MG63 (cell line): ENCODE data around the gene RARG. TPM values are rescaled to one million over a fixed set of nuclear protein-coding genes. Genes with fewer than 3 reads are reported as not detected.
"Not testable (repeated sequence)": the region's sequence is repeated elsewhere in the genome, so short reads cannot be mapped to it uniquely, and the experiment has no call there.

Experiments
- DNase-seq: peaks from one replicate; pipeline ENCODE4 v3.0.0-alpha.2; 2020
- H3K27me3 ChIP-seq: fragments of 250-450 bp; sonication (Bioruptor Pico); 2 replicates; pipeline ENCODE4 v1.5.1; 2020; ENCODE audit warnings: mild to moderate bottlenecking, moderate library complexity
- H3K36me3 ChIP-seq: fragments of 250-450 bp; sonication (Bioruptor Pico); 2 replicates; pipeline ENCODE4 v1.5.1; 2020; ENCODE audit warnings: mild to moderate bottlenecking, moderate library complexity
- H3K4me3 ChIP-seq: fragments of 250-450 bp; sonication (Bioruptor Pico); 2 replicates; pipeline ENCODE4 v1.5.1; 2020; ENCODE audit warnings: mild to moderate bottlenecking, moderate library complexity
- H3K9me3 ChIP-seq: fragments of 250-450 bp; sonication (Bioruptor Pico); 2 replicates; pipeline ENCODE4 v1.5.1; 2020; ENCODE audit warnings: mild to moderate bottlenecking, moderate library complexity
- total RNA-seq: library from RNA; depleted of rRNA; stranded (reverse); fragments of >200 nt; shearing (Covaris generic); gene quantifications from 2 replicates; pipeline ENCODE4 v1.2.3, GENCODE V29; 2014; ENCODE audit warnings: low replicate concordance

RARG gene
- total RNA-seq, 1 experiment from 2014 or later, result 40.7 TPM

- DNase-seq, result no peak
- Histone ChIP-seq H3K36me3 (peaks cover 25% of the 10 kb centered on the region), H3K4me3 (no peak overlapping the region), H3K9me3 (no peaks in the 10 kb centered on the region), H3K27me3 (no peaks in the 10 kb centered on the region)
These were observed 40.7 kb downstream of the RARG start for GRCh38 chr12:53191096-53191884.

DNA sequence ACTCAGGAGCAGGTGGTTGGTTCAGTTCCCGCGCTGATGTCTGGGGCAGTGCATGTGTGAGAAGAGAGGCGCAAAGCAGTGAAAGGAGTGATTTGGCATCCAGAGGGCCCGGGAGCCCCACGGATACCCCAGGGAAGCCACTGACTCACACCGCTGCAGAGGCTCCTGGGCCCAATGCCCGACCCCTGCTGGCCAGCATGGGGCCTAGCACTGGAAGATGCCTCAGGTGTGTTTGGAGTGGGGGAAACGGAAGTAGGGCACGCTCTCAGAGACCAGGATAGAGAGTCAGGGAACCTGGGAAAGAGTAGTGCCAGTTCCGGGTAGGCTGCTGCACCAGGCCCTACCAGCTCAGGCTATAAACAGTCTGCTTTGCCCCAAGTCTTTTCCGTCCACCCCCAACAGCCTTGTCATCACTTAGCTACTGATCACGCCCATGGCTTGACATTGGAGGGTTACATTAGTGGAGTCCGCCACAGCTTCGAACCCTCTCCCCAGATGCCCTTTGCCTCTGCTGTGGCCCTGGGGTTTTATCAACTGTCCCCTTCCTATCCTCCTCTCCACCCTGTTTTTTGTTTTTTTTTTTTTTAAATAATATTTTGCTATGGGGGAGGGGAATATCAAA, 41.8 kb downstream of the RARG start:
- Histone ChIP-seq H3K36me3 (peaks cover 36% of the 10 kb centered on the region), H3K4me3 (no peak overlapping the region), H3K27me3 (no peaks in the 10 kb centered on the region), H3K9me3 (no peaks in the 10 kb centered on the region)
- DNase-seq, result peak; percentile 70

- Histone ChIP-seq H3K36me3 (peaks cover 63% of the 10 kb centered on the region), H3K9me3 (no peaks in the 10 kb centered on the region), H3K4me3 (no peak overlapping the region), H3K27me3 (no peaks in the 10 kb centered on the region)
- no peak for DNase-seq
These were observed 44.7 kb downstream of the RARG start for GRCh38 chr12:53187145-53187899.

DNA sequence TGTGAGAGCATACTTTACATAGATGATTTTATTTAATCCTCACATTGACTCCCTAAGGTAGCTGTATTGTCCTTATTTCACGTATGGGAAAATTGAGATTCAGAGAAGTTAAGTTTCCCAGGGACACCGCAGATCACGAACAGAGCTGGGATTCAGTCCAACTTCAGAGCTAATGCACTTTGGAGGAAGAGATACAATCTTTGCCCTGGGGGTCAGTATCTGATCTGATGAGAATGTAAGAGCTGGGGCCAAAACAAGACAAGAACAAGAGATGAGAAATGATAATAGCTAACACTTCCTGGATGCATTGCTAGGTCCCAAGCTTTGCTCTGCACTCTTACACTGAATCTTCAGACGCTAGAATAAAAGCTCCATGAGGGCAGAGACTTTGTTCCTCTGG, 45.3 kb downstream of the RARG start:
- H3K9me3 ChIP-seq, result no peaks in the 10 kb centered on the region
- H3K36me3 ChIP-seq, result peaks cover 69% of the 10 kb centered on the region
- no peak overlapping the region for H3K4me3 ChIP-seq
- DNase-seq, result no peak
- H3K27me3 ChIP-seq, result no peaks in the 10 kb centered on the region

DNA sequence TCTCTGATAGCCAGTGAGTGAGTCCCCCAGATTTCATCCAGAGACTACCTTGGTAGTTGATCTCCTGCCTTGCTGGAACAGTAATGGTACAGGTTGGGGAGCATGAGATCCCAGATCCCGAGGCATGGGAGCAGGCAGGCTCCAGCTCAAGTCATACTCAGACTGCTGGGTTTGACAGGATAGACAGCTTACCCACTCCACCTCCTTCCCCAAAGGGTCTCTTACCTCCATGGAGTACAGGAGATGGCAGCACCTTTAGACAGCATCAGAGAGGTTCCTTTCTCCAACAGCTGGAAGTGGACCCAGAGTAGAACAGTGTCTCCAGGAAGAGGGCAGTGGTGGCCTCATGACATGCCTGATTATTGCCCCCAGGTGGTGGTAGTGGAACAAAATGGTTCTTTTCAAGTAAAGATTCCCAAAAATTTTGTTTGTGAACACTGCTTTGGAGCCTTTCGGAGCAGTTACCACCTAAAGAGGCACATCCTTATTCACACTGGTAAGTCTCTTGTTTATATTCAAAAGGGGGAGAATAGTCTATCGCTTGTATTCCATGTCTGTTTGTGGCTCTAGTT, 46.3 kb downstream of the RARG start:
- DNase-seq, result no peak
- no peaks in the 10 kb centered on the region for H3K9me3 ChIP-seq
- H3K36me3 ChIP-seq, result peaks cover 71% of the 10 kb centered on the region

DNA sequence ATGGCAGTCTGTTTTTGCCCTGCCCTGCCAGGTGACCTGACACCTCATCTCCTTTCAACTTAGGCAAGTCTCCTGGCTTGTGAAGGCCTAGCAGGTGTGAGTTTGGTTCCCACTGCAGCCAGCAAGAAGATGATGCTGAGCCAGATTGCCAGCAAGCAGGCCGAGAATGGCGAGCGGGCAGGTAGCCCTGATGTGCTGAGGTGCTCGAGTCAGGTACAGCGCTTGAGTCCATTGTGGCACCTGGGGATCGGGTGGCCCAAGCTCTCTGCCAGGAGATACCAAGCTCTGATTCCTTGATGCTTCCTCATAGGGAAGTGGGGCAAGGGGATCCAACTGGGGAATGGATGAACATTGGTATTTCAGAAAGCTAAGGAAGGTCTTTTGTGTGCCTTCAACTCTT, 47.2 kb downstream of the RARG start:
- H3K36me3 ChIP-seq, result peaks cover 71% of the 10 kb centered on the region
- no peaks in the 10 kb centered on the region for H3K9me3 ChIP-seq
- no peak overlapping the region for H3K4me3 ChIP-seq
- H3K27me3 ChIP-seq, result no peaks in the 10 kb centered on the region
- no peak for DNase-seq

More for the DNA sequence above, 46.3 kb downstream of the RARG start:
- no peak overlapping the region for H3K4me3 ChIP-seq
- no peaks in the 10 kb centered on the region for H3K27me3 ChIP-seq

- no peaks in the 10 kb centered on the region for H3K9me3 ChIP-seq
- H3K27me3 ChIP-seq, result no peaks in the 10 kb centered on the region
- DNase-seq, result no peak
- H3K4me3 ChIP-seq, result no peak overlapping the region
- peaks cover 65% of the 10 kb centered on the region for H3K36me3 ChIP-seq
These were observed 49.1 kb downstream of the RARG start for GRCh38 chr12:53182903-53183302.

DNA sequence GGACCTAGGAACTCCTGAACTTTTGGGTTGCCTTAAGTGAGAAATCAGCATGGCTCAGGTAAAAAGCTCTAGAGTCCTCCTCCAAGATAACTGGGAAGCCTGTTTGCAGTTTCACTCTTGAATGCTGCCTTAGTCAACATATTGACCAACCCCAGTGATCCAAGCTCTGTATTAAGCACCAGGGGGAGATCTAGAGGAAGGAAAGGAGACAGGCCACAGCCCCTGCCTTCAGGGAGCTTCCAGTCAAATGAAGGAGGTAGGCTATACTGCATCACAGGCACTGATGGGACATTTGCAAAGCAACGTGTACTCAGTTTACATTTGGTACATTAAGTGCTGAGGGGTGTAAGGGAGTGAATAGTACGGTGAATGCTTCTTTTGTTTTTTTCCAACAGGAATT, 50.1 kb downstream of the RARG start:
- DNase-seq, result no peak
- peak overlapping the region; percentile 96 for H3K4me3 ChIP-seq
- no peaks in the 10 kb centered on the region for H3K9me3 ChIP-seq
- peaks cover 55% of the 10 kb centered on the region for H3K36me3 ChIP-seq
- H3K27me3 ChIP-seq, result no peaks in the 10 kb centered on the region

DNA sequence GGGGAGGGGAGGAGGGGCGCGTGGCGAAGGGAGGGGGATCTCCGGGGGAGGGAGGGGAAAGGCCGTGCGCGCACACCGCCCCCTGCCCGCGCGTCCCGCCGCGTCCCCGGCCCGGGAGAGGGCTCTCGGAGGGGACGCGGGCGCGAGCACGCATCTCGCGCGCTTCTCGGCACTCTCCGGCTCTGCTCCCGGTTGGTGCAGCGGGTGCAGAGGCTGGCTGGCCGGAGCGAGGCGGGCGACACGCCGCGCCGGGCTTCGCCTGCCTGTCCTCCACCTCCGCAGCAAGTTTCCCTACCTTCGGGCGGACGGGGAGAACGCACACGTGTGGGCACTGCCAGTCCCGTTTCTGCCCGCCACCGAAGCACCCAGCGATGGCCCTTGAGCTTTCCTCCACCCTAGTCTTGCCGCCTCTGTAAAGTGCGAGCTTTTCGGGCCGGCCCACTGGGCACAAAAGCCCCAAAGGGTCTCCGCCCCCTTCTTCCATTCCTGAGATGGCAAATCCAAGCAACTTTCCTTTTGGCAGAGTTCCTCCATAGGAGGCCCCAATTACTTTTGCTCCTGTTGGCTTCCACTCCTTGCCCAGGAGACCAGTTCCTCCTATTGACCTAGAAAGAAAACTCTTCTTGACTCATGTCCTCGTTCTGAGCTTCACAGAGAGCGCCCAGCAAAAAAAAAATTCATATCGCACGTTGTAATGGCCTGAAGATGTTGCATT, 50.9 kb downstream of the RARG start:
- Histone ChIP-seq H3K27me3 (no peaks in the 10 kb centered on the region), H3K36me3 (peaks cover 46% of the 10 kb centered on the region), H3K4me3 (peak overlapping the region; percentile 96), H3K9me3 (no peaks in the 10 kb centered on the region)
- peak; percentile 84 for DNase-seq

DNA sequence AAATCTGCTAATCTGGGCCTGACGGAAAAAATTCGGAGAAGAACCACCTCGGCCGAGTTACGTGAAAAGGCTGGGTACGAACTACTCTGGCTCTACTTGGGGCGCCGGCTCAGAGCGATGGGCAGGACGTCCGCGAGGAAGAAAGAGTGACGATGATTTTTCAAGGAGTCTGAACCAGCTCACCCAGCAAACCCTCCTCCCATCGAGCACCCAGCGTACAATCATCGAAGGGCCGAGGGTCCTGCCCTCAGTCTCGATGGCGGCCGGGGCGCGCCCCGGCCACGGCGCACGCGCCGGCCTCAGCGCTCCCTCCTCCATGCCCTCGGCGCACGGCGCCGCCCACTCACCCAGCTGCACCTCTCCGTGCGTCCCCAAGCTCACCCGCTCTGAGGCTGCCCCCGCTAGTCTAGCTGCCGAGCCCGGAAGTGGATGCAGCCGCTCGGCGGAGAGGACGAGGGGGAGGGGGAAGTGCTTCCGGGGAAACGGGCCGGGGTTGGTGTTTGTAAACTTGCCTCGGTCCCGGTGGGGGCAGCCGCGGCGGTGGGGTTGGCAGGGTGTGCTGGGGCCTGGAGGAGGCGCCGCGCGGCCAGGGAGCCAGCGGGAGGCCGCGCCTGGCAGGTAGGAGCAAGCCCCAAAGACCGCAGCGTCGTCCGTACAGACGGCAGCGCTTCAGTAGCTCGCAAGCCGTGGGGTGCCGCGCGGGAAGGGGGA, 51.6 kb downstream of the RARG start, which contains the start of the genes CSAD and ZNF740:
Gene CSAD (minus strand): TSS at position 706 of the 711 bp plus-strand sequence. CDS start 7,455 bp downstream, outside the sequence.
Gene ZNF740 (plus strand): TSS at position 503 of the 711 bp plus-strand sequence. CDS start 1,262 bp downstream, outside the sequence.
- H3K27me3 ChIP-seq, result no peaks in the 10 kb centered on the region
- peak; percentile 99 for DNase-seq
- no peaks in the 10 kb centered on the region for H3K9me3 ChIP-seq
- H3K36me3 ChIP-seq, result peaks cover 39% of the 10 kb centered on the region
- H3K4me3 ChIP-seq, result peak within 1 kb of the TSS; percentile 96

- no peak for DNase-seq
- Histone ChIP-seq H3K4me3 (peak overlapping the region; percentile 96), H3K27me3 (no peaks in the 10 kb centered on the region), H3K9me3 (no peaks in the 10 kb centered on the region), H3K36me3 (peaks cover 33% of the 10 kb centered on the region)
These were observed 52.3 kb downstream of the RARG start for GRCh38 chr12:53179687-53180219.

- not testable (repeated sequence) for H3K27me3 ChIP-seq, H3K9me3 ChIP-seq, DNase-seq, H3K4me3 ChIP-seq
- H3K36me3 ChIP-seq, result peaks cover 26% of the 10 kb centered on the region
These were observed 53.2 kb downstream of the RARG start for GRCh38 chr12:53178803-53179202.

DNA sequence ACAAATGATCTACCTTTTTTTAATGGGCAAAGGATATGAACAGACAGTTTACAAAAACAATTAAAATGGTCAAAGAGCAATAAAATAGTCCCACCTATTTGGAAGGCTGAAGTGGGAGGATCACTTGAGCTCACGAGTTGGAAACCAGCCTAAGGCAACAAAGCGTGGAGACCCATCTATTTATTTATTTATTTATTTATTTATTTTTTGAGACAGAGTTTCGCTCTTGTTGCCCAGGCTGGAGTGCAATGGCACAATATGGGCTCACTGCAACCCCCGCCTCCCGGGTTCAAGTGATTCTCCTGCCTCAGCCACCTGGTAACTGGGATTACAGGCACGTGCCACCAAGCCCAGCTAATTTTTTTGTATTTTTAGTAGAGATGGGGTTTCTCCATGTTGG, 54.6 kb downstream of the RARG start:
- peaks cover 12% of the 10 kb centered on the region for H3K36me3 ChIP-seq
- not testable (repeated sequence) for H3K27me3 ChIP-seq, DNase-seq, H3K4me3 ChIP-seq, H3K9me3 ChIP-seq

DNA sequence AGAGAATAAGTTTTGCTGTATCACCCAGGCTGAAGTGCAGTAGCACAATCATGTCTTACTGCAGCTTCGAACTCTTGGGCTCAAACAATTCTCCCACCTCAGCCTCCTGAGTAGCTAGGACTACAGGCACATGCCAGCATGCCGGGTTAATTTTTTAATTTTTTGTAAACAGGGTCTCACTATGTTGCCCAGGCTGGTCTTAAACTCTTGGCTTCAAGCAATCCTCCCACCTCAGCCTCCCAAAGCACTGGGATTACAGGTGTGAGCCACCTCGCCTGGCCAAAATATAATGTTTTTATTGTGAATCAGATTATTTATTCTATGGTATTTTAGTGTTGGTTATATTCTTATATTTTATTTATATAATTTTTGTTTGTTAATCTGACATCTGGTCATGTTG, 55.3 kb downstream of the RARG start:
- no peak for DNase-seq
- Histone ChIP-seq H3K36me3 (peaks cover 5% of the 10 kb centered on the region), H3K9me3 (no peaks in the 10 kb centered on the region)

GRCh38 chr12:53174881-53175491, 57.0 kb downstream of the RARG start:
- H3K27me3 ChIP-seq, result no peaks in the 10 kb centered on the region
- DNase-seq, result peak; percentile 26
- no peaks in the 10 kb centered on the region for H3K36me3 ChIP-seq
- no peaks in the 10 kb centered on the region for H3K9me3 ChIP-seq
- H3K4me3 ChIP-seq, result no peak overlapping the region

More for the DNA sequence above, 55.3 kb downstream of the RARG start:
- no peak overlapping the region for H3K4me3 ChIP-seq
- no peaks in the 10 kb centered on the region for H3K27me3 ChIP-seq
